Measurements from ENCODE around the gene CST9. TPM values are rescaled to one million over a fixed set of nuclear protein-coding genes. Genes with fewer than 3 reads are reported as not detected.

CST9 gene
- total RNA-seq, 2 donors from 2014 or later, result not detected

GRCh38 chr20:23652371-23652770 lies 46.7 kb upstream of the CST9 start:
- Histone ChIP-seq H3K27me3 (replicated peaks; ENCODE audit: insufficient read depth) (no peaks in the 10 kb centered on the region), H3K4me1 (replicated peaks) (no peaks in the 10 kb centered on the region), H3K36me3 (no peaks in the 10 kb centered on the region), H3K4me3 (no peak overlapping the region), H3K27ac (no peak overlapping the region), H3K9me3 (no peaks in the 10 kb centered on the region)
- intact Hi-C loops (cut with DNase I), result no loop called here
- no peak for DNase-seq (ENCODE audit: low spot score)
- no peak for TF ChIP-seq POLR2A (IDR thresholded peaks at IDR 0.05)
- TF ChIP-seq CTCF (IDR thresholded peaks at IDR 0.05), result no peak
- no peak for TF ChIP-seq POLR2AphosphoS5 (IDR thresholded peaks at IDR 0.05)

- no peaks in the 10 kb centered on the region for H3K36me3 ChIP-seq
- H3K9me3 ChIP-seq, result no peaks in the 10 kb centered on the region
- no peaks in the 10 kb centered on the region for H3K4me1 ChIP-seq (replicated peaks)
- WGBS, result 95% methylated on average over 2 of the region's 2 CpGs
- no peak overlapping the region for H3K4me3 ChIP-seq
- H3K27ac ChIP-seq, result no peak overlapping the region
- intact Hi-C loops (cut with DNase I), result no loop called here
- H3K27me3 ChIP-seq (replicated peaks; ENCODE audit: insufficient read depth), result no peaks in the 10 kb centered on the region
- TF ChIP-seq POLR2A (IDR thresholded peaks at IDR 0.05), result no peak
- TF ChIP-seq POLR2AphosphoS5 (IDR thresholded peaks at IDR 0.05), result no peak
- no peak for TF ChIP-seq CTCF (IDR thresholded peaks at IDR 0.05)
- no peak for DNase-seq (ENCODE audit: low spot score)
Measured at GRCh38 chr20:23651117-23651516, 45.4 kb upstream of the CST9 start.

GRCh38 chr20:23649830-23650417 lies 44.2 kb upstream of the CST9 start:
- Histone ChIP-seq H3K4me3 (no peak overlapping the region), H3K4me1 (replicated peaks) (no peaks in the 10 kb centered on the region), H3K27me3 (replicated peaks; ENCODE audit: insufficient read depth) (no peaks in the 10 kb centered on the region), H3K9me3 (no peaks in the 10 kb centered on the region), H3K36me3 (no peaks in the 10 kb centered on the region), H3K27ac (no peak overlapping the region)
- 89% methylated on average over 1 of the region's 1 CpG for WGBS
- TF ChIP-seq POLR2A (IDR thresholded peaks at IDR 0.05) (no peak), CTCF (IDR thresholded peaks at IDR 0.05) (no peak), POLR2AphosphoS5 (IDR thresholded peaks at IDR 0.05) (no peak)
- intact Hi-C loops (cut with DNase I), result no loop called here
- DNase-seq (ENCODE audit: low spot score), result no peak

- H3K4me3 ChIP-seq, result no peak overlapping the region
- no peak for DNase-seq (ENCODE audit: low spot score)
- WGBS, result 90% methylated on average over 2 of the region's 2 CpGs
- H3K27me3 ChIP-seq (replicated peaks; ENCODE audit: insufficient read depth), result no peaks in the 10 kb centered on the region
- no peaks in the 10 kb centered on the region for H3K36me3 ChIP-seq
- H3K9me3 ChIP-seq, result no peaks in the 10 kb centered on the region
- no peaks in the 10 kb centered on the region for H3K4me1 ChIP-seq (replicated peaks)
- no peak overlapping the region for H3K27ac ChIP-seq
- TF ChIP-seq POLR2AphosphoS5 (IDR thresholded peaks at IDR 0.05), result no peak
- no peak for TF ChIP-seq CTCF (IDR thresholded peaks at IDR 0.05)
- TF ChIP-seq POLR2A (IDR thresholded peaks at IDR 0.05), result no peak
- intact Hi-C loops (cut with DNase I), result no loop called here
Measured at GRCh38 chr20:23649242-23649641, 43.5 kb upstream of the CST9 start.

GRCh38 chr20:23647346-23647745 lies 41.6 kb upstream of the CST9 start:
- H3K4me1 ChIP-seq (replicated peaks), result no peaks in the 10 kb centered on the region
- no peaks in the 10 kb centered on the region for H3K27me3 ChIP-seq (replicated peaks; ENCODE audit: insufficient read depth)
- no peaks in the 10 kb centered on the region for H3K36me3 ChIP-seq
- no peak overlapping the region for H3K27ac ChIP-seq
- 92% methylated on average over 2 of the region's 2 CpGs for WGBS
- intact Hi-C loops (cut with DNase I), result no loop called here
- H3K9me3 ChIP-seq, result no peaks in the 10 kb centered on the region
- no peak overlapping the region for H3K4me3 ChIP-seq
- no peak for DNase-seq (ENCODE audit: low spot score)
- no peak for TF ChIP-seq CTCF (IDR thresholded peaks at IDR 0.05)
- TF ChIP-seq POLR2AphosphoS5 (IDR thresholded peaks at IDR 0.05), result no peak
- no peak for TF ChIP-seq POLR2A (IDR thresholded peaks at IDR 0.05)
